Stimulated activated CD4-positive, alpha-beta T cell treated with anti-CD3 and anti-CD28 coated beads, TNF-alpha, amount 100 ng/mL, for 1 hour (primary cell): ENCODE data around the gene LGR5.

Experiments used
- DNase-seq, 3 donors: peaks; one replicate each; pipeline ENCODE4 v3.0.0-alpha.2; 2020; ENCODE audit warnings: low read depth in 3 of 3, low spot score in 1 of 3

LGR5 gene, protein sequence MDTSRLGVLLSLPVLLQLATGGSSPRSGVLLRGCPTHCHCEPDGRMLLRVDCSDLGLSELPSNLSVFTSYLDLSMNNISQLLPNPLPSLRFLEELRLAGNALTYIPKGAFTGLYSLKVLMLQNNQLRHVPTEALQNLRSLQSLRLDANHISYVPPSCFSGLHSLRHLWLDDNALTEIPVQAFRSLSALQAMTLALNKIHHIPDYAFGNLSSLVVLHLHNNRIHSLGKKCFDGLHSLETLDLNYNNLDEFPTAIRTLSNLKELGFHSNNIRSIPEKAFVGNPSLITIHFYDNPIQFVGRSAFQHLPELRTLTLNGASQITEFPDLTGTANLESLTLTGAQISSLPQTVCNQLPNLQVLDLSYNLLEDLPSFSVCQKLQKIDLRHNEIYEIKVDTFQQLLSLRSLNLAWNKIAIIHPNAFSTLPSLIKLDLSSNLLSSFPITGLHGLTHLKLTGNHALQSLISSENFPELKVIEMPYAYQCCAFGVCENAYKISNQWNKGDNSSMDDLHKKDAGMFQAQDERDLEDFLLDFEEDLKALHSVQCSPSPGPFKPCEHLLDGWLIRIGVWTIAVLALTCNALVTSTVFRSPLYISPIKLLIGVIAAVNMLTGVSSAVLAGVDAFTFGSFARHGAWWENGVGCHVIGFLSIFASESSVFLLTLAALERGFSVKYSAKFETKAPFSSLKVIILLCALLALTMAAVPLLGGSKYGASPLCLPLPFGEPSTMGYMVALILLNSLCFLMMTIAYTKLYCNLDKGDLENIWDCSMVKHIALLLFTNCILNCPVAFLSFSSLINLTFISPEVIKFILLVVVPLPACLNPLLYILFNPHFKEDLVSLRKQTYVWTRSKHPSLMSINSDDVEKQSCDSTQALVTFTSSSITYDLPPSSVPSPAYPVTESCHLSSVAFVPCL

DNA sequence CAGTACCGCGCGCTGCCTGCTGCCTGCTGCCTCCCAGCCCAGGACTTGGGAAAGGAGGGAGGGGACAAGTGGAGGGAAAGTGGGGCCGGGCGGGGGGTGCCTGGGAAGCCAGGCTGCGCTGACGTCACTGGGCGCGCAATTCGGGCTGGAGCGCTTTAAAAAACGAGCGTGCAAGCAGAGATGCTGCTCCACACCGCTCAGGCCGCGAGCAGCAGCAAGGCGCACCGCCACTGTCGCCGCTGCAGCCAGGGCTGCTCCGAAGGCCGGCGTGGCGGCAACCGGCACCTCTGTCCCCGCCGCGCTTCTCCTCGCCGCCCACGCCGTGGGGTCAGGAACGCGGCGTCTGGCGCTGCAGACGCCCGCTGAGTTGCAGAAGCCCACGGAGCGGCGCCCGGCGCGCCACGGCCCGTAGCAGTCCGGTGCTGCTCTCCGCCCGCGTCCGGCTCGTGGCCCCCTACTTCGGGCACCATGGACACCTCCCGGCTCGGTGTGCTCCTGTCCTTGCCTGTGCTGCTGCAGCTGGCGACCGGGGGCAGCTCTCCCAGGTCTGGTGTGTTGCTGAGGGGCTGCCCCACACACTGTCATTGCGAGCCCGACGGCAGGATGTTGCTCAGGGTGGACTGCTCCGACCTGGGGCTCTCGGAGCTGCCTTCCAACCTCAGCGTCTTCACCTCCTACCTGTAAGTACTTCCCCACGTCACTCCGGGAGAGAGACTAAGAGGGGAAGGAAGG, at the start of gene LGR5:
Gene LGR5, plus strand, starts transcription at position 186 of the 732 bp plus-strand sequence. Its CDS starts 283 bp downstream, at position 469.
- DNase-seq: no peak

DNA sequence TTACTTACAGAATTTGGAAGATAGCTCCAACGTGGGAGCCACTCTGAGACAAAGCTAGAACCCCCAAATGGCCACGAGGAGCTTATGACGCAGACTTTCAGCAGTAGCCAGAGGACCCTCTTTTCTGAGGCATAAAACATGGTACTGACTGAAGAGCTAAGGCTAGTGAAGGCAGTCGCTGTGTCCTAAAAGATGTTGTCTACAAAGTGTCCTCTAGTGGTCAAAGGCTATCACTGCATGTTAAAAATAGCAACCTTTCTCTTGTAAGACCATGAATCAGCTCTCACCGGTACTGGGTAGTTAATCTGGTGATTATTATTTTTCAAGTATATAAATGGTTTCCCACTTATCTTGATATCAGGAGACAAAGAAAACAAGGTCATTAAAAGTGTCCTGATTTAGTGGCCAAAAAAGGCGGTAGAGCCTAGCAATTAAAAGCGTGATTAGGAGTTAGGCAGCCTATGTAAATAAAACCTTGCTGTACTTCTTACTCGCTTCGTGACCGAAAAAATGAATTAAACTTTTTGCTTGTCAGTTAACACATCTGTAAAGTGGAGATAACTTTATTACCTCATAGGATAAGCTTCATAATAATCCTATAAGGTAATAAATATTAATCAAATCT, 47.0 kb upstream of the LGR5 start:
- no peak for DNase-seq

DNA sequence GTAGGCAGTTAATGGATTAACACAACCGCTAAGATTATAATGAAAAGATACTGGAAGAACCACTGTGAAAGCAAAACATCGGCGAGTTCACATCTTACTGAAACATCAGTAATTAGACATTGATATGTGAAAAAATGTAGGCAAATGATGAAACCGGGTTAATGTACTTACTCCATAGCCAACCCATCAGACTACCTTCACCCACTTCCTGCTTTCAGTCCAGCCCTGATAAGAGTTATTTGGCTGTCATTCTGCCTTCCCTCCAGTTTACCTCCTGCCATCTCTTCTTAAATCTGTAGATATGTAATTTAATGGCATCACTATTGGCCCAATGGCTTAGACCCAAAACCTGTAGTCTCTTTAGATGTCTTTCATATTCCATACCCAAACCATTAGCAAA, 46.0 kb upstream of the LGR5 start:
- no peak for DNase-seq

DNA sequence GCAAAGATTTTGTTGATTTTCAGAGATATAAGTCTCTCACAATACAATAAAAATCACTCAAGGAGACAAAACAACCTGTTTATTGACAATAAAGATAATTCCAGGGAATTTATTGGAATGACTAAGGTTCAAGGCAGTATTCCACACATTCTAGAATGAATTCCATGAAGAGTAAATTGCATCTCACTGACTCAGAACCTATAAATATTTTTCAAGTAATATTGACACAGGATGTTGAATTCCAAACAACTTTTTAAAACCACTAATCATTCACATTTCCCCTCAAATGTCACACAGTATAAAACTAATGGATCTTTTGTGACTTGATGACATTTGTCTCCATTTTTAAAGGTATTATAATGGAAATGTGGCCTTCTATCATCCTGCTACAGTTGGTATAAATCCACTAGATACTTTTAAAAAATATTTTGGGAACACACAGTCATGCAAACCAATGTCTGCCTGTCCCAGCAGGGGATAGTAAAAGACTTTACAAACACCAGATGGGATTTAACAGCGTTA, 42.1 kb upstream of the LGR5 start:
- no peak for DNase-seq

DNA sequence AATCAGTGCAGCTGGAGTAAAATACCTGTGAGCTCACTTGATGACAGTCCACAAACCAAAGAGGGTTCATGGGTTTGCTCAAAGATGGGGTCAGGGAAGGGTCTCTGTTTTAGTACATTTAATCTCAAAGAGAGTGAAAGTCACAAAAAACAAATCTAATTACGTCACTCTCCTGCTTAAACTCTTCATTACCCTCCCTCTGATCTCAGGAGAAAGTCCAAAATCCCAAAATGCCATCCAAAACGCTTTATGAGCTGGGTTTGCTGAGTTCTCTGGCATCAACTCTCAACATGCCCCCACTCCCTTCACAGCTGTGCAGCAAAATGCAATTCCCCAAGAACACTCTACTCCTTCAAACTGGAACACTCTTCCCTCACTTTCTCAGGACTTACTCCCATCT, 40.4 kb upstream of the LGR5 start:
- no peak for DNase-seq

DNA sequence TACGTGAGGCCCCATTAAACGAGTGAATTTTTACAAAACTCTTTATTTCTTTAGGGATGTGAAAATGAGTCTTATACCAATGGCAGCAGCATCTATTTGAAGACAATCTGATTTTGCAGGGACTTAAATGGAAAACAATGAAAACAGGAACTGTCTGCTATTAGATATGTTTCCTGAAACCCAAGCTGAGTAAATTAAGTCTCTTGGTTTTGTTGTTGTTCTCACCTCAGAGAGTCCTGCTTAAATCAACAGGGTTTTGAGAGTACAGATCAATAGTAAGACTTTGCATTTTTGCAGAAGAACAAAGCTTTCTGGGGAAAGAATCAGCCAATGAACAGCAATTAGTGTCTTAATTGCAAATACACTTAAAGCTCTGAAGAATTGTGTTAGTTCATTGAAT, 39.1 kb upstream of the LGR5 start:
- DNase-seq: no peak

DNA sequence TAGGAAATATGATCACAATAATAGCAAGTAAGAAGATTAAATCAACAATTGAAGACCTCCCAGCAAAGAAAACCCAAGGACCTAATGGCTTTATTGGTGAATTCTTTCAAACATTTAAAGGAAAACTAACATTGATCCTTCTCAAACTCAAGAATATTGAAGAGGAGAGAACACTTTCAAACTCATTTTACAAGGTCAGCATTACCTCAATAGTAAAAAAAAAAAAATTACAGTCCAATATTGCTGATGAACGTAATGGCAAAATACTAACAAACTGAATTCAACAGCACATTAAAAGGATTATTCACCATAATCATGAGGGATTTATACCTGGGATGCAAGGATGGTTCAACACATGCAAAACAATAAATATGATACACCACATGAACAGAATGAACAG, 33.7 kb upstream of the LGR5 start:
- no peak for DNase-seq

DNA sequence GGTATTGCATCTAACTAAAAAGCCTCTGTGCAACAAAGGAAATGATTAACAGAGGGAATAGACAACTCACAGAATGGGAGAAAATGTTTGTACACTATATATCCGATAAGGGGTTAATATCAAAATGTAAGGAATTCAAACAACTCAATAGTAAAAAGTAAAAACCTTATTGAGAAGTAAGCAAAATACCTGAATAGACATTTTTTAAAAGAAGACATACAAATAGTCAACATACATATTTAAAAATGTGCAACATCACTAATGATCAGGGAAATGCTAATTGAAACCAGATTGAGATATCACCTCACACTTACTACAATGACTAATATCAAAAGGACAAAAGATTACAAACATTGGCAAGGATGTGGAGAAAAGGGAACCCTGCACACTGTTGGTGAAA, 31.9 kb upstream of the LGR5 start:
- no peak for DNase-seq

DNA sequence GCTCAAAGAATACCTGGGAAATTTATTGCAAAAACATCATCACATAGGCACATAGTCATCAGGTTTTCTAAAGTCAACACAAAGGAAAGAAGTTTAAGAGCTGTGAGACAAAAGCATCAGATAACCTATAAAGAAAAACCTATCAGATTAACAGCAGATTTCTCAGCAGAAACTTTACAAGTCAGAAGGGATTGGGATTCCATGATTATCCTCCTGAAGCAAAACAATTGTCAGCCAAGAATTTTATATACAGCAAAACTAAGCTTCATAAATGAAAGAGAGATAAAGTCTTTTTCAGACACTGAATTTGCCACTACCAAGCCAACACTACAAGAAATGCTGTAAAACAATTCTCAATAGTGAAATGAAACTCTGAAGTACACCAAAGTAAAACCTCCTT, 28.8 kb upstream of the LGR5 start:
- DNase-seq: no peak

DNA sequence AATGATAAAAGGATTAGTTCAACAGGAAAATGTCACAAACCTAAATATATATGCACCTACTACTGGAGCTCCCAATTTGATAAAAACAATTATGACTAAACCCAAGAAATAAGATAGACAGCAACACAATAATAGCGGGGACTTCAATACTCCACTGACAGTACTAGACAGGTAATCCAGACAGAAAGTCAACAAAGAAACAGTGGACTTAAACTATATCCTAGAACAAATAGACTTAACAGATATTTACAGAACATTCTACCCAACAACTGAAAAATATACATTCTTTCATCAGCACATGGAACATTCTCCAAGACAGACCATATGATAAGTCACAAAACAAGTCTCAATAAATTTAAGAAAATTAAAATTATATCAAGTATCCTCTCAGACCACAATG, 28.0 kb upstream of the LGR5 start:
- no peak for DNase-seq

DNA sequence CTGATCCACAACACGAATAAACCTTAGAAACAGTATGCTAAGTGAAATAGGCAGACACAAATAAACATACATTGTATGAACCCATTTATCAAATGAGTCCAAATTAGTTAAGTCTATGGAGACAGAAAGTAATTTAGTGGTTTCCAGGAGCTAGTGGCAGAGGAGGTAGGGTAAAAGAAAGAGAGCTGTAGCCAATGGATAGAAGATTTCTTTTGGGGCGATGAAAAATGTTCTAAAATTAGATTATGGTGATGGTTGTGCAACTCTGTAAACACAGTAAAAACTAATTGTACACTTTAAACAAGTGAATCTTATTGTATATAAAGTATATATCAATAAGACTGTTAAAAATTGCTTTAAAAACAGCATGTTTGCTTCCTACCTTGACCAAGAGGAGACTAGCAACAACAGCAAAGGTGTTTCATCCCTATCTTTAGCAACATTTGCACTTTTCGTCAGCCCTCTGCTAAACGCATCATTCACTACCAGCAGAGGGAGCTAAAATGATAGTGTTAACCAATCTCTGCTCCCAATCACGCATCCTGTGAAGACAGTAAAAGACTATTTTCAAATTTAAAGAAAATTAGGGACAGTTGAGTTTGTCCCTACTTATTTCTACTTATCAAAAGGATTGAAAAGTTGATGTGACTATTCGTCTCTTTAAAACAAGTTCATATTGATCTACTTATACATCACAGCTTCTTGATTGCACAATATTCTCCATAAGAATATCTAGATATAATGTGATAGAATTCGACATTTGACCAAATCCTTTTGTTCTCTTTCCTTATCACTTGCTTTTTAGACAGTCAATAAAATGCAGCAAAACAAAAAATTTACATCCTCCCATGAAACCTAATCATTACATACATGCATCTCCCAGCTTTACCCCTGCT, 24.0 kb upstream of the LGR5 start:
- no peak for DNase-seq

DNA sequence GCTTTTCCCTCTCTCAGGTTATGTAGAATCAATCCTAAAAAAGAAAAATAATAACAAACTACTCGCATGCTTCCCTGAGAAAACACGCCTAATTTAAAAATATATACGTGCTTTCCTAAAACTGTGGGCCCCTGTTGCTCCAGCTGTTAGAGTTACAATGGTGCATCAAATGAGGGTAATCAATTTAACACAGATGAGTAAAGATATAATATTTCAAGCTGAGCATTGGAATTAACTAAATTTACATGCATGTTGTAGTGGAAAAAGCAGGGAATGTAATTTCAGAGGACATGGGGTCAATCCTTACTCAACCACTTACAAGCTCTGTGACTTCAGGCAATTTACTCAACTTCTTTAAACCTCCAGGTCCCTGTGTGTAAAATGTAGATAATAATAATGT, 22.4 kb upstream of the LGR5 start:
- DNase-seq: no peak

DNA sequence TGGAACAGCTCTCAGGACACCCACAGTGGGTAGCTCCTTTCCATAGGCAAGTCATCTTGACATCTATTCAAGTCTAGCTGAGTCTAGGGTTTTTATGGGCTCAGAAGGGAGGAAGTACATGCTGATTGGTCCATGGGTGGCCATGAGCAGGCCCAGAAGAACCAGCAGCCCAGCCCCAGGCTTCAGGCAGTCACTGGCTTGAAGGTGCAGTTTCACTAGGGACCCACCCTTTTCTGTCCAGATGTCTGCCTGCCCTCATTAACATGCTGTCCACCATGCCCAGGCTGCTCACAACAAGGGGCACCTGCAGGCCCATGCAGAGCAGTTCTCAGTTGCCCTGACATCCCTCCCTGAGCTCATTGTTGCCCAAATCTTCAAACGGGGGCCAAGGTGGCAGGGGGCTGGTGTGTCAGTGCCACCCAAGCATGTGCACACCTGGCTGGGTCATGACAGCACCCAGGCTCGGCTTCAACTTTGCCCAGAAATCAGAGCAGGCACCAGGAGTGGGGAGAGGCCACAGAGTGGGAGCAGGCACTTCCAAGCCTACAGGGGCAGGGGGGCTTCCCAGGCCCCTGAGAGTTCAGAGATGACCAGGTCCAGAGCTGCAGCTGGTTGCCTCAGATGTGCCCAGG, 18.7 kb upstream of the LGR5 start:
- no peak for DNase-seq

DNA sequence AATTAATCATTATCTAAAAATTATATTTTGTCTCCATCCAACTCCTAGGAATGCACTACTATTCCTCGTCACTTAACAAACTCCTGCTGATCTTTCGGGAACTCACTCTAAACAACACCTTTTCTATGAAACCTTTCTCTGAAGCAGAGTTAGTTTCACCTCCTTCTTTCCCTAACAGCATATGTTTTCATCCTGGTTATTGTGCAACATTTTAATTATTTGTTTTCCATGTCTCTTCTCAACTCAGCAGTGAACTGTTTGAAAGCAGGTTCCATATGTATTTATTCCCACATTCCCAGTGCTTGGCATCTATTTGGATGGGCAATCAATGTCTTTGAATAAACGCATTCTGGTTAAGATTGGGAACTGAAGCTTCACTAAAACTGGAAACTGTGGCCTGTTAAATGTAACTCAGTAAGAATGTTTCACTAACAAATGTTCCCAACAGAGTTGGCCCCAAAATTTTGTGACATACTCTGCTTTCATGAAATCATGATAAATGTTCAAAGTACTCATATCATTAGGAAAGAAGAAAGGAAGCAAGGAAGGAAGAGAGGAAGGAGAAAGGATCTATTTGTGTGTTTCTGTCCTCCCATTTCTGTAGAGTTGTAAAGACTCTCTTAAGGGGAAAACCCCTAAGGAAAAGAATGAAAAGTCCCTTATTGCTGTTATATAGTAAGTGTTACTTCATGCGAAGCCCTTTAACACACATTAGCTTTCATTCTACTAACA, 13.9 kb upstream of the LGR5 start:
- DNase-seq: no peak

DNA sequence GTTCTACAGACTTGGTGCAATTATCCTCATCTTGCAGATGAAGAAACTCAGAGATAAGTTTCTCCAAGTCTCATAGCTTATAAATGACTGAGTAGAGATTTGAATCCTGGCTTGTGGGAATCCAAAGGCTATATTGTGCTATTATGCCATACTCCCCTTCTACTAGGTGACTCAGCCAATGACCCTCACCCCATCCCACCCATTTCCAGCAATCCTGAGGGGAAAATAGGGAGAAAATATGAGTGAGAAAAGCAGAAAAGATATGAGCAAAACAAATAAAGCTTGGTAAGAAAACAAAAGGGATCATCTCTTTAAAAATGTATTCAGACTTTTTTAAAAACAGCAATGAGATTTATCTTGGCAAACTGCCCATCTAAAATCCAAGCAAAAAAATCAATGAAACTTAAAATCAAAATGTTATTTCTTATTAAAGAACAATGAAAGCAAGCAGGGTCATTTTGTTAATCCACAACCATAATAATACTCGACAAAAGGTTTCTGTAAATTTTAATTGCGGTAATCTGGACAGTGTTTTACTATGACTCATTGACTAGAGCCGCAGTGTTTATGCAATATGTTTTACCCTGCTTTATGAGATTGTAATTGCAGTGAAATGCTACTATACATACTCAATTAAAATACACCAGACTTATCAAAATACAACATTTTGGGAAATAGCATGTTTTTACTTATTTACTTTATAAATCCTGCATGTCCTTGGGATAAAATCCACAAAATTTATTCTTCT, 13.1 kb upstream of the LGR5 start:
- DNase-seq: no peak

DNA sequence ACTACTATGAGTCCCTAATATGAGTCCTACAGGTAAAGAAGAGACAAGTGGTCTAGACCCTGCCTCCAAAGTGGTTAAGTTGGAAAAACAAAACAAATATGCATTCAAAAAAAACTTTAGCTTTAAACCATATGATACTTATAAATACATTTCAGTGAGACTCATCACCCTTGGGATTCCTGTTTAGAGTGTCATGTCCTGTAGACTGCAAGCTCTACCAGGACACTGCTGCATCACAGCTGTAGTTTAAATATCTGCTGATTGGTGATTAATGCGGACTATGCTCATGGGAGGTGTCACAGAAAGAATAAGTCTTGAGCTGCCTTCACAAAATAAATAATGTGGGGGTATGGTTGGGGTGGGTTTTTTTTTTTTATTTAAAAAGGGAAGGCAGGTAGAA, 8.8 kb upstream of the LGR5 start:
- DNase-seq: no peak

DNA sequence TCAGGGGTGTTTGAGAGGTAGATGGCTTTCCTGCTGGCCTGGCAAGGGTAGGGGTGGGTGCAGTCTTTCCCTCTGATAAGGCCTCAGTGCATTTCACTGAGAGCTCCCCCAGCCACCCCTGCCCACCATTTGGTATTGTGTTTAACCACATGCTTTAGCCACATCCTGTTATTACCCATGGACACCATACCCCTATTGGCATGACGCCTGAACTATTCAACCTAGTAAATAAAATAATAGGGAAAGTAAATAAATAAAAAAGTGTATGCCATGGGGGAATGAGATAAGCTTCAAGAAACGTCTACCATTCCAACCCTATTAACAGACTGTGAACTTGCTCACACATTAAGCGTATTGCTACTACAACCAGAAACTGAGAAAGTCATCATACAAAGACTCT, 7.6 kb upstream of the LGR5 start:
- no peak for DNase-seq

DNA sequence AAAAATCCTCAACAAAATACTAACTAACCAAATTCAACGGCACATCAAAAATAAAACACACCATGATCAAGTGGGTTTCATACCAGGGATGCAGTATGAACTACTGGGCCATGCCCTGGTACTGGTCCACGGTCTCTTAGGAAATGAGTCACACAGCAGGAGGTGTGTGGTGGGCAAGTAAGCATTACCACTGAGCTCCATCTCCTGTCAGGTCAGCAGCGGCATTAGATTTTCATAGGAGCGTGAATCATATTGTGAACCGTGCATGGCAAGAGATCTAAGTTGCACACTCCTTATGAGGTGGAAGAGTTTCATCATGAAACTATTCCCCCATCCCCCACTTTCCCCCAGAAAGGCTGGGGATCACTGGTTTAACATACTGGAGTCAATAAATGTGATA, 6.7 kb upstream of the LGR5 start:
- no peak for DNase-seq
